GM21423 (cell line): ENCODE results near the gene TTC6.

Source experiments
- ATAC-seq: cut with Tn5 transposase; IDR thresholded peaks from one replicate; pipeline ENCODE4 v1.9.1; 2021; ENCODE audit warnings: mild to moderate bottlenecking, moderate library complexity; ENCODE audit not compliant: unreplicated experiment

Gene TTC6

GRCh38 chr14:37584211-37585100 is 11.0 kb upstream of the TTC6 start:
- no peak for ATAC-seq

GRCh38 chr14:37585101-37585511 is 10.3 kb upstream of the TTC6 start:
- no peak for ATAC-seq

- ATAC-seq, result no peak
Measured at GRCh38 chr14:37585971-37586796, 9.2 kb upstream of the TTC6 start.

- ATAC-seq, result no peak
Measured at GRCh38 chr14:37586797-37587130, 8.7 kb upstream of the TTC6 start.

- no peak for ATAC-seq
Measured at GRCh38 chr14:37587131-37587803, 8.2 kb upstream of the TTC6 start.

GRCh38 chr14:37587881-37588666 is 7.4 kb upstream of the TTC6 start:
- ATAC-seq, result no peak

- no peak for ATAC-seq
Measured at GRCh38 chr14:37588667-37588955, 6.8 kb upstream of the TTC6 start.

- no peak for ATAC-seq
Measured at GRCh38 chr14:37588956-37589714, 6.3 kb upstream of the TTC6 start.

- no peak for ATAC-seq
Measured at GRCh38 chr14:37589715-37590427, 5.6 kb upstream of the TTC6 start.

- no peak for ATAC-seq
Measured at GRCh38 chr14:37590428-37591139, 4.8 kb upstream of the TTC6 start.

- no peak for ATAC-seq
Measured at GRCh38 chr14:37591311-37591940, 4.0 kb upstream of the TTC6 start.

GRCh38 chr14:37591941-37592481 is 3.4 kb upstream of the TTC6 start:
- no peak for ATAC-seq

- no peak for ATAC-seq
Measured at GRCh38 chr14:37592482-37593408, 2.7 kb upstream of the TTC6 start.

- ATAC-seq, result no peak
Measured at GRCh38 chr14:37593511-37594237, 1.8 kb upstream of the TTC6 start.

GRCh38 chr14:37594238-37594970 is 1.0 kb upstream of the TTC6 start:
- no peak for ATAC-seq
